ENCODE results near the gene TWIST2. TPM values are rescaled to one million over a fixed set of nuclear protein-coding genes. Genes with fewer than 3 reads are reported as not detected.

The TWIST2 gene
- total RNA-seq, 4 donors from 2014 or later, result 72.5 to 140 (median 106) TPM

DNA sequence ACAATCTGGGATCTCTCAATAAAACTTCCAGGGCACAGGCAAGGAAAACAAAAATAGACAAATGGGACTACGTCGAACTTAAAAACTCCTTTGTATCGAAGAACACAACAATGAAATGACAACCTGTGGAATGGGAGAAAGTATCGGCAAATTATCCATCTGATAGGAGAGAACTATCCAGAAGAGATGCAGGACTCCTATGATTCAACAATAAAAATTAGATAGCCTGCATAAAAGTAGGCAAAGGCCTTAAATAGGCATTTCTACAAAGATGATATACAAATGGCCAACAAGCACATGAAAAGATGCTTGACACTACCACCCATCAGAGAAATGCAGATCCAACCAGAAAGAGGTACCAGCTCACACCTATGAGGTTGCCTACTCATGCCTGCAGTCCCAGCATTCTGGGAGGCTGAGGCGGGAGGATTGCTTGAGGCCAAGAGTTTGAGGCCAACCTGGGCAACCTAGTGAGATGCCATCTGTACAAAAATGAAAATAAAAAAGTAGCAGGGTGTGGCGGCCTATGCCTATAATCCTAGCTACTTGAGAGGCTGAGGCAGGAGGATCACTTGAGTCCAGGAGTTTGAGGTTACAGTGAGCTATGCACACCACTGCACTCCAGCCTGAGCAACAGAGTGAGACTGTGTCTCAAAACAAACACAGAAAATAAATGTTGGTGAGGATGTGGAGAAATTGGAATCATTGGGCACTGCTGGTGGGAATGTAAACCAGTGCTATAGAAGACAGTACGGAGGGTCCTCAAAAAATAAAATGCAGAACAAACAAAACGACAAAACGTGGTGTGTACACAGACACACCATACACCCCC lies 21.6 kb downstream of the TWIST2 start:
- no peak for TF ChIP-seq POLR2A (IDR thresholded peaks at IDR 0.05)
- no peak for TF ChIP-seq EP300 (IDR thresholded peaks at IDR 0.05)
- TF ChIP-seq, protein P1, sequence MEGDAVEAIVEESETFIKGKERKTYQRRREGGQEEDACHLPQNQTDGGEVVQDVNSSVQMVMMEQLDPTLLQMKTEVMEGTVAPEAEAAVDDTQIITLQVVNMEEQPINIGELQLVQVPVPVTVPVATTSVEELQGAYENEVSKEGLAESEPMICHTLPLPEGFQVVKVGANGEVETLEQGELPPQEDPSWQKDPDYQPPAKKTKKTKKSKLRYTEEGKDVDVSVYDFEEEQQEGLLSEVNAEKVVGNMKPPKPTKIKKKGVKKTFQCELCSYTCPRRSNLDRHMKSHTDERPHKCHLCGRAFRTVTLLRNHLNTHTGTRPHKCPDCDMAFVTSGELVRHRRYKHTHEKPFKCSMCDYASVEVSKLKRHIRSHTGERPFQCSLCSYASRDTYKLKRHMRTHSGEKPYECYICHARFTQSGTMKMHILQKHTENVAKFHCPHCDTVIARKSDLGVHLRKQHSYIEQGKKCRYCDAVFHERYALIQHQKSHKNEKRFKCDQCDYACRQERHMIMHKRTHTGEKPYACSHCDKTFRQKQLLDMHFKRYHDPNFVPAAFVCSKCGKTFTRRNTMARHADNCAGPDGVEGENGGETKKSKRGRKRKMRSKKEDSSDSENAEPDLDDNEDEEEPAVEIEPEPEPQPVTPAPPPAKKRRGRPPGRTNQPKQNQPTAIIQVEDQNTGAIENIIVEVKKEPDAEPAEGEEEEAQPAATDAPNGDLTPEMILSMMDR (IDR thresholded peaks at IDR 0.05), result no peak
- Histone ChIP-seq H3K36me3 (no peaks in the 10 kb centered on the region), H3K9me3 (no peaks in the 10 kb centered on the region), H3K27ac (peak overlapping the region in 2 of 4 donors; percentile 41 to 86), H3K27me3 (no peaks in the 10 kb centered on the region), H3K4me1 (peaks cover 0 to 60% (median 28%) of the 10 kb centered on the region in 4 donors), H3K4me3 (no peak overlapping the region)
- DNase-seq (ENCODE audit: low spot score in 2 of 2), result no peak
- WGBS, 2 donors, result 80% methylated on average over 9 of the region's 9 CpGs

DNA sequence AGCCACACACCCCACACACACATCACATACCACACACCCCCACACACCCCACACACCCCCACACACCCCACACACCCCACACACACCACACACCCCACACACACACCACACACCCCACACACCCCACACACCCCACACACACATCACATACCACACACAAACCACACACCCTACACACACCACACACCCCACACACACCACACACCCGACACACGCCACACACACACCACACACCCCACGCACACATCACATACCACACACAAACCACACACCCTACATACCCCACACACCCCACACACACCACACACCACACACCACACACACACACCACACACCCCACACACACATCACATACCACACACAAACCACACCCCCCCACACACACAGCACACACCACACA lies 22.4 kb downstream of the TWIST2 start:
- Histone ChIP-seq H3K4me3 (no peak overlapping the region), H3K9me3 (no peaks in the 10 kb centered on the region), H3K4me1 (peaks cover 0 to 56% (median 20%) of the 10 kb centered on the region in 4 donors), H3K36me3 (no peaks in the 10 kb centered on the region), H3K27ac (no peak overlapping the region), H3K27me3 (no peaks in the 10 kb centered on the region)
- TF ChIP-seq, protein P1 (IDR thresholded peaks at IDR 0.05), result no peak
- TF ChIP-seq POLR2A (IDR thresholded peaks at IDR 0.05) (no peak), EP300 (IDR thresholded peaks at IDR 0.05) (no peak)
- no peak for DNase-seq (ENCODE audit: low spot score in 2 of 2)
- 81 to 90% methylated on average over 3 of the region's 3 CpGs for WGBS, 2 donors

DNA sequence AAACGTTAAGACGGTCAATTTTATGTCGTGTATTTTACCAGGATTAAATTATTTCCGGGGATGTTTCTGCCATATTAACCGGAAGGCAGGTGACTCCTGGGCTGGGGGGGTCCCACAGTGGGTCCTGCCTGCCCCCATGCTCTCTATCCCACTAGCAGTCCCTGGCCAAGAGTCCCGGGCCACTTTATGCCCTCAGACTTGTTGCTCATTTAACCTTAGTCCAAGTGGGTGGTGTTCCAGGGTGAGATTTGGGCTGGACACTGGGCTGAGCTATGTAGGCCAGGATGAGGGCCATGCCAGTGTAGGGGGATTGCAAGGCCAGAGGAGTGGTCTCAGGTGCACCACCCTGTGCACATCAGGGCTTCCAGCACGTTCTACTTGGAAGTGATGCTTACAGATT lies 24.1 kb downstream of the TWIST2 start:
- Histone ChIP-seq H3K27ac (peak overlapping the region in 1 of 4 donors; percentile 17), H3K9me3 (no peaks in the 10 kb centered on the region), H3K4me3 (no peak overlapping the region), H3K27me3 (no peaks in the 10 kb centered on the region), H3K4me1 (peaks cover 0 to 47% (median 16%) of the 10 kb centered on the region in 4 donors), H3K36me3 (no peaks in the 10 kb centered on the region)
- DNase-seq (ENCODE audit: low spot score in 2 of 2), result no peak
- 85 to 93% methylated on average over 7 of the region's 7 CpGs for WGBS, 2 donors
- TF ChIP-seq EP300 (IDR thresholded peaks at IDR 0.05), result no peak
- TF ChIP-seq, protein P1 (IDR thresholded peaks at IDR 0.05), result no peak
- no peak for TF ChIP-seq POLR2A (IDR thresholded peaks at IDR 0.05)

DNA sequence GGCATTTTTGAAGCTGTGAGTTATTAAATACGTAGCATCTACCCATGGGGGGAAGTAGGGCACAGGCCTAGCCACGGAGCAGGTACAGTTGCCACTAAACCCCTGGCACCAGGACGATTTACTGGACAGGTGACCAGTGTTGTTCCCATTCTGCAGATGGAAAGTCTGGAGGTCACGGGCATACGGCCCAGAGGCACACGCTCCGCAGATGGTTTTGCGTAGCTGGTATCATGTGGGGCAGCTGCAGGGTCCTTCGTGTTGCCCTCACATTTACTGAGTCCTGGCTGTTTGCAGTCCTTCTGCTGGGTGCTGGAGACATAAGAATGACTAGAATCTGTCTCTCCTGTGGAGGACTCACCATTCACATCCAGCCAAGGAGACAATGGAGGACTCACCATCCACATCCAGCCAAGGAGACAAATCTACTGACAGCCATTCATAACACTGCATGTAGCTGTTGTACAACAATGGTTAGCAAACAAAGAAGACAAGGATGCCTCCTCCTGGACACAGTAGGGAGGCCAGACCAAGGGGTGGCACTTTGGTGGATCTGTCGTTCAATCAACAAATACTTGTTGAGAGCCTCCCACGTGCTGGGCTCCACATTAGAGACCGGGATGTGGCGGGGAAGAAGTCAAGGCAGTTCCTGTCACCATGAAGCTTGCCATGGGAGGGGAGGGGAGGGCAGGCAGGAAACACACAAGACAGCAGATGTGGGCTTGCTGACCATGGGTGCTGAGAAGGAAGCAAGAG lies 24.9 kb downstream of the TWIST2 start:
- H3K27me3 ChIP-seq, result no peaks in the 10 kb centered on the region
- DNase-seq (ENCODE audit: low spot score in 2 of 2), result peak in 1 of 2 donors; percentile 4
- H3K36me3 ChIP-seq, result no peaks in the 10 kb centered on the region
- TF ChIP-seq, protein P1 (IDR thresholded peaks at IDR 0.05), result no peak
- TF ChIP-seq EP300 (IDR thresholded peaks at IDR 0.05) (no peak), POLR2A (IDR thresholded peaks at IDR 0.05) (no peak)
- peaks cover 0 to 39% (median 12%) of the 10 kb centered on the region in 4 donors for H3K4me1 ChIP-seq
- H3K9me3 ChIP-seq, result peaks cover 0 to 2% (median 0%) of the 10 kb centered on the region in 4 donors
- WGBS, 2 donors, result 83 to 87% methylated on average over 13 of the region's 13 CpGs
- H3K27ac ChIP-seq, result peak overlapping the region in 2 of 4 donors; percentile 19 to 47
- H3K4me3 ChIP-seq, result no peak overlapping the region

Data from tibial nerve (tissue), 4 donors.